GM18498 (cell line): ENCODE measurements around the gene SLC9A8.

Source experiments
- ATAC-seq: cut with Tn5 transposase; IDR thresholded peaks from one replicate; pipeline ENCODE4 v1.9.1; 2021; ENCODE audit warnings: mild to moderate bottlenecking, moderate library complexity; ENCODE audit not compliant: unreplicated experiment

The SLC9A8 gene

GRCh38 chr20:49813305-49813974 is 812 bp downstream of the SLC9A8 start:
- ATAC-seq = no peak

GRCh38 chr20:49814057-49814694 is 1.5 kb downstream of the SLC9A8 start:
- no peak for ATAC-seq

- no peak for ATAC-seq
These were observed 6.2 kb downstream of the SLC9A8 start for GRCh38 chr20:49818816-49819215.

GRCh38 chr20:49819702-49820101 is 7.1 kb downstream of the SLC9A8 start:
- no peak for ATAC-seq

- no peak for ATAC-seq
These were observed 8.8 kb downstream of the SLC9A8 start for GRCh38 chr20:49821381-49821780.

- no peak for ATAC-seq
These were observed 9.3 kb downstream of the SLC9A8 start for GRCh38 chr20:49821870-49822331.

- ATAC-seq = no peak
These were observed 10.7 kb downstream of the SLC9A8 start for GRCh38 chr20:49823152-49823847.

- no peak for ATAC-seq
These were observed 11.6 kb downstream of the SLC9A8 start for GRCh38 chr20:49824206-49824605.

- ATAC-seq = no peak
These were observed 12.9 kb downstream of the SLC9A8 start for GRCh38 chr20:49825521-49826033.

GRCh38 chr20:49831022-49831769 is 18.6 kb downstream of the SLC9A8 start:
- no peak for ATAC-seq

- ATAC-seq = no peak
These were observed 19.4 kb downstream of the SLC9A8 start for GRCh38 chr20:49831770-49832631.

- no peak for ATAC-seq
These were observed 20.2 kb downstream of the SLC9A8 start for GRCh38 chr20:49832632-49833327.

- ATAC-seq = no peak
These were observed 20.9 kb downstream of the SLC9A8 start for GRCh38 chr20:49833483-49833882.

GRCh38 chr20:49835031-49835430 is 22.4 kb downstream of the SLC9A8 start:
- ATAC-seq = no peak

- ATAC-seq = no peak
These were observed 25.9 kb downstream of the SLC9A8 start for GRCh38 chr20:49838546-49838945.

- no peak for ATAC-seq
These were observed 30.5 kb downstream of the SLC9A8 start for GRCh38 chr20:49843139-49843538.

- no peak for ATAC-seq
These were observed 31.2 kb downstream of the SLC9A8 start for GRCh38 chr20:49843770-49844380.

- no peak for ATAC-seq
These were observed 32.4 kb downstream of the SLC9A8 start for GRCh38 chr20:49845060-49845459.

- ATAC-seq = peak; percentile 47
These were observed 33.7 kb downstream of the SLC9A8 start for GRCh38 chr20:49846206-49846807.
